NCI-H69 (cell line): ENCODE measurements around the gene PPARGC1A.

Experiments used
- DNase-seq: peaks from one replicate; lab custom pipeline; 2025; lab: John Stamatoyannopoulos, UW

PPARGC1A gene

GRCh38 chr4:23770011-23770410 lies 119.8 kb downstream of the PPARGC1A start:
- DNase-seq = no peak

DNA sequence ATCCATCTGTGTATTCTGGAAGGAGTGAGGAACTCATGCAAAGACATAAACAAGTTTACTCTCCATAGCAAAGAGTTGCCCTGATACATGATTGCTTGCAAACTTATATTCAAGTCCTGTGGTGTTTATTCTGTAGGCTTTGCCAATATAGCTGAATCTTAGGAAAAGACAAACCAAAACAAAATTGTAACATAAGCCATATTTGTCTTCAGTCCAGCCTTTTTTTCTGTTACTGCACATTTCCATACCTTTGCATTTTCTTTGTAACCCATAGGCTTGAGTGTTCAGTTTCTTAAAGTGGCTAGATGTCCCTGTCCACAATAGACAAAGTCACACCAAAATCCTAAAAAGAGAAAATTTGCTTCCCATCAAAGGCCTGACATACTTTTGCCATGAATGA lies 120.4 kb downstream of the PPARGC1A start:
- no peak for DNase-seq

DNA sequence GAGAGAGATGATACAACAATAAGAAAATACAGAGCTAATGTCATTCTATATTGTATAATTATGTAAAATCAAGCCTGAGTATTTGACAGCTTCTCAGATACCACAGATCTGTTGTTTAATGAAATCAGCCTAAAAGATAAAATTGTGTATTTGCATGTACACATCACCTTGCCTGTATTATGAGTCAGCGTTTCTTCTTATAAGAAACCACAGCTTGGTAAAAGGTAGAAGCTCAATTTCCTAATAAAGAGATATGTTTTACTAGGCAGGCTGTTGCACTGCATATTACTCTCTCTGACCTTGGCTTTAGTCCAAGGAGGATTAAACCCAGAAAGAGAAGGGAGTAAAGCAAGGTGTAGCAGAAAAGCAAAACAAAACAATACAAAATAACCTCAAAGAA lies 121.3 kb downstream of the PPARGC1A start:
- DNase-seq = no peak

DNA sequence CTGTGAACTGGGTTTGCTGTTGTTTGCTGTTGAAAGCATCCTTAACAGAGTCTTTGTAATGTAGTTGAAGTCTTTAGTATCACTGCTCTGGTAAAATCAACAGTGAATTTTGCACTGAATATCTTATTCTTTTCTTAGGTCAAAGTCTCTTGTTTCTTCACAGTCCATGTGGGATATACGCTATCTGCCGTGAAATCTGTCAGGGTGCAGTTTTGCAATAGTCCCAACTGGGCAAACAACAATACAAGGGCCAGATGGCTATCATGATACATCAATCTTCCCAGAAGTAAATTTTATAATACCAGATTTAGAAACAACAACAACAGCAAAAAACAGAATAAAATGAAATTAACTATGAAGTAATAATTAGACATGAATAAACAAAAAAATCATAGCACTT lies 123.5 kb downstream of the PPARGC1A start:
- DNase-seq = no peak

- no peak for DNase-seq
These were observed 126.3 kb downstream of the PPARGC1A start for GRCh38 chr4:23763559-23763958.

DNA sequence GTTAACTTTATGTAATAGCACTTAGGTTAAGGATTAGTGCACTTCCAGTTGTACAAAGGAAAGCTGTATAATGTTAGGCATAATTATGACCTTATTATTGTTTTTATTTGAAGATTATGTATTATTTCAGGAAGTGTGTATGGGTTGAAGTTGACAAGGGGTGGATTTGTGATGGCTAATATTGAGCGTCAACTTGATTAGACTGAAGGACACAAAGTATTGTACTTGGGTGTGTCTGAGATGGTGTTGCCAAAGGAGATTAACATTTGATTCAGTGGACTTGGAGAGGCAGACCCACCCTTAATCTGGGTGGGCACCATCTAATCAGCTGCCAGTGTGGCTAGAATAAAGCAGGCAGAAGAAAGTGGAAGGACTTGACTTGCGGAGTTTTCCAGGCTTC lies 127.3 kb downstream of the PPARGC1A start:
- DNase-seq = no peak

- DNase-seq = no peak
These were observed 130.8 kb downstream of the PPARGC1A start for GRCh38 chr4:23759066-23759465.

GRCh38 chr4:23754688-23755087 lies 135.2 kb downstream of the PPARGC1A start:
- no peak for DNase-seq

- DNase-seq = no peak
These were observed 139.7 kb downstream of the PPARGC1A start for GRCh38 chr4:23750125-23750524.

DNA sequence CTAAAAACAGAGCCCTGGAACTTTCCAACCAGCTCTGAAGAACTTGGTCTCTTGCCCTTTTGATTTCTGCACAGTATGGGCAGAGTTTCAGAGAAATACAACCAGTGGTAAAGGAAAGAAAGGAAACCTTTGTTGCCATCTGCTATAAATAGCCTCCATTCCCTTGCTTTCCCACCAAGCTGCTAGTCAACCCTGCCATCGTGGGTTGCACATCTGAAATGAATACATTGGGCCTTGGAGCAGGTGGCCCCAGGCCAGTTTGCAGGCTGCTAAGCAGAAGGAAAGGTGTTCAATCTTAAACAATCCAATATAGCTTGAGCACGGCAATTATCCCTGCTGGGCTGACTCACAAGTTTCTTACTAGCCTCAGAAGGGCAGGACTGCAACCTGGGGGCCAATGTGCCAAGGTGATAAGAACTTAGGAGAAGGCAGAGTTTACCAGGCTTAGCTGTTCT lies 142.5 kb downstream of the PPARGC1A start:
- peak; percentile 17 for DNase-seq

DNA sequence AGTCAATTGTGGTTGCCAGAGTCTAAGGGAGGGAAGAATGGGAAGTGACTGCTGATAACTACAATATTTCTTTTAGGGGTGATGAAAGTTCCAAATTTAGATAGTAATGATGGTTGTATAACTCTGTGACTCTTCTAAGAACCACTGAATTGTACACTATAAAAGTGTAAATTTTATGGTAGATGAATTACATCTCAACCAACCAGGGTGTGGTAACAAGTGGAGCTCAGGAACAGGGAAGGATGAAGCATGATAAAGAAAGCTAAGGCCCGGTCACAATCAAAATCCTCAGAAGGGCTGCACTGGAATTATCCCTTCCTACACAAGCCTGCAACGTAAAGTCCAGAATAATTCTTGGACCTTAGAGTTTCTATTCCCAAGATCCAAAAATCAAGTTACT lies 143.2 kb downstream of the PPARGC1A start:
- no peak for DNase-seq

DNA sequence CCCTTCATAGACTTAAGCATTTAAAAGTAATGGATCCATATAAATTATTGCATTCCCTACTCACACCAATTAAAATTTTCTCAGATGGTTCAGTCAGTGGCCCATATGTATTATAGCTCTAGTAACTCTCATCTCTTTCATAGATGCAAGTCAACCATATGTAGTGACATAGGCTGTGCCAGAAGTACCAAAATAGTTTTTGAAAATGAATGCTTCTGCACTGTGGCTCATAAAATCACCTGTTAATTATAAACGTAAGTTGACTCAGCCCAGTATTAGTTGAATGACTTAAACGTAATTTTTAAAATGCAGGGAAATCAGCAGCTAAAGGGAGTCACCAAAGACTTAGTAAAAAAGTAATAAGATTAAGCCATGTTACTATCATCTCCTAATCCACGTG lies 143.8 kb downstream of the PPARGC1A start:
- DNase-seq = no peak

- no peak for DNase-seq
These were observed 144.5 kb downstream of the PPARGC1A start for GRCh38 chr4:23745377-23745776.
